Activated CD8-positive, alpha-beta memory T cell treated with anti-CD3 and anti-CD28 coated beads for 1 hour (primary cell): ENCODE measurements around the gene BHMT.
"Not testable (repeated sequence)": the region's sequence is repeated elsewhere in the genome, so short reads cannot be mapped to it uniquely, and the experiment has no call there.

ENCODE experiments used
- DNase-seq, 2 donors: peaks; one replicate each; pipeline ENCODE4 v3.0.0-alpha.2; 2020; ENCODE audit warnings: low read depth in 1 of 2; ENCODE audit errors: extremely low read depth in 1 of 2

BHMT gene

DNA sequence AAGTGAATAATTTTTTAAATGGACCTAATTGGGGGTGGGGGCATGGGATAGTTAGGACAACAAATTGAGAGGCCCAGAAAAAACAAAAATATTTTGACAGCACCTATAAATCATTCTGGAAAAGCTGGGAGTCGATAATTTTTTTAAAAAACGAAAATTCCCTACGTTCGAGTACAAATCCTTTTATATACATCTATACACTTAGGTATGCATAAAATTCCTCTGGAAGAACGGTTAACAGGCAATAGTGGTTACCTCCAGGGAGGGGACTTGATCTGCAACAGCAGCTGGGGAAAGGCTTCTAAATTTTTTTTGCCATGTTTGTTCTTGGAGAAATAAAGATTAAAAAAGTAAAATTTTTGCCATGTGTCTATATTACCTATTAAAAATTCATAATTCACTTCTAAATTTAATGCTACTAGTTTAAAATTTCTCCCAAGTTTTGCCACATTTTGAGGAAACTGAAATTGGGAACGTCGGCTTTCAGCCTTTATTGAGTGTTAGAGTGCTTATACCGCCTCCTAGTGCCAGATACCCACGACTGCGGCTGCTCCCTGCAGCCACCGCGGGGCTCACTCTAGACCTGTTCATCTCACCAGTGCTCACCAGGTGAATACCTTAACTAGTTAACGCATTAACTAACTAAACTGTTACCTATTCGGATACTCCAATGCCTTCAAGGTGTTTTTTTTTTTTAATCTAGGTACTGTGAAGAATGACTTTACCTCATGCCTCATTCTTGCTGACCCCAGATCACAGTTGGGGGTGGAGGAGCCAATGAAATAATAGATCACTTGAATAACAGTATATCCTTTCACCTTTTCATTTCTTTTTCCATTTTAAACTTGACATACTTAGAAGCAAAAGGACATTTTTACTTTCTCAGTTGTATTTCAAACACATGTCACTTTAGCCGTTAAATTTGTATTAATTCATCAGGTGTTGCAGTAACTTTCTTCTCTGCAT is 1.8 kb upstream of the BHMT start:
- no peak for DNase-seq

DNA sequence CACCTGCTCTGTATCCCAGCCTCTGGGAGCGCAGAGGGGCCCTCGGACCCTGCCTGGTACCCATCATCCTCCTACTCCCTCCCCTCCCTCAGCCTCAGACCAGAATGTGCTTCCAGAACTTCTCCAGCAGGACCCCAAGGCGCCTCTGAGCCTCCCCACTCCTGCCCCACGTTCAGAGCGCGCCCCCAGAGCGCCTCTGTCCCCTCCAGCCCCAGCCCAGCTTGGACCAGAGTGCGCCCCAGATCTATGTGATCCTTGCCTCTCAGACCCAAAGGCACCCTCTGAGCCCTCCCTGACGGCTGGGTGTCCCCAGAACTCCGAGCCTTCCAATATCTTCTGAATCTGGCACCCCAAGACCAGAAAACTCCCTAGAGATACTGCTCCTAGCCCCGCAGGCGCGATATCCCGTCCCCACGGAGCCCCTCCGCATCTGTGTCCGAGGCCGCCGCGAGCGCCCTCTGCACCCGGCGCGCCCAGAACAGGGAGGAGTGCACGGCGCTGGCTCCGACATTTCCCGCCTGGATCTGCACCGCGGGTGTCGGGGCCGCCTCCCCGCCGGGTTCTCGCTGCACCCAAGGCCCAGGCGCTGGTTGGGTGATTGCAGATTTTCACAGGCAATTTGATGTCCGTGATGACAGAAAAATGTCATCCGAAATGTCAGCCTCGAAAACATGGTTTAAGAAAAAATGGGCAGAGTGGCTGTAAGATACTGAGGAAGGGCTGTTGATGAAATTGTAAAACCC is 522 bp downstream of the BHMT start:
- no peak for DNase-seq

DNA sequence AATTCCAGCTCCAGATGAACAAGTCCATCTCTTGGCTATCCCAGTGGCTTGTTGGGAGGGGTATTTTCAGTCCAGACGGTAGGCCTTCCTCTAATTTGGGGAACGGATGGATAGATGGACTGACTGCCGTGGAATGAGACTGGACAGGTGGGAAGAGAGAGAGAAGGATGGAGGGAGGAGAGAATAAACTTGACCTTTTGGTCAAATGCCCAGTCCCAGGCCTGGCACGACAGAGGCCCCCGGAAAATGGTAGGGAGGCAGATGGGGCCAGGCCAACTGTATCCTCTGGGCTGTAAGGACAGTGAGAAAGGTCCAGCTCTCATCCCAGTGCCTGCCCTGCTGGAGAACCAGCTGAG is 1.1 kb downstream of the BHMT start:
- DNase-seq = no peak

DNA sequence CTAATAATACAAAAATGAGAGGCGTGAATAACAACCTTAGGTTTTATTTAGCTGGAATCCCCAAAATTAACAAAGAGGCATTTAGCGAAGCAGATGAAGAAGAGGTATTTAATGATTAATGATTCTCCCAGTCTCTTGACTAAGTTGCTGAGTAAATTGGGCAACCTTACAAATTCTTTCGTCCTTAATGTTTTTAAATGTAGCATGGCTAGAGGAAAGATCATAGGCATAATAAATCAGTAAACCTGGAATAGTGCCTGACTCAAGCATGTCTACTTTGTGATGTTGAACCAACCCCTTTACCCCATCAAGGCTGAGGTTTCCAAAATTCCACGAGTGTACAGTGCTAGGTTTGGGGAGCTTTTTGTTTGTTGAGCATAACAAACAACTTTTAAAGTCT is 7.9 kb downstream of the BHMT start:
- no peak for DNase-seq

DNA sequence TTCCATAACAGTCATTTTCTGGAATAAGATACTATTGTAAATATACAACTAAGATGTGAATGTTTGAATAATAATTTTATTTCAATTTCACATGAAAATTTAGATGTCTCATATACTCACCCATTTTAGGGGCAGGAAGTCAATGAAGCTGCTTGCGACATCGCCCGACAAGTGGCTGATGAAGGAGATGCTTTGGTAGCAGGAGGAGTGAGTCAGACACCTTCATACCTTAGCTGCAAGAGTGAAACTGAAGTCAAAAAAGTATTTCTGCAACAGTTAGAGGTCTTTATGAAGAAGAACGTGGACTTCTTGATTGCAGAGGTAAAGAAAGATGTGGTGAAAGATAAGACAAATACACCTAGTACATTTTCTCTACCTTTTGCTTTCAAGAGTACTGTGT is 8.6 kb downstream of the BHMT start:
- no peak for DNase-seq

DNA sequence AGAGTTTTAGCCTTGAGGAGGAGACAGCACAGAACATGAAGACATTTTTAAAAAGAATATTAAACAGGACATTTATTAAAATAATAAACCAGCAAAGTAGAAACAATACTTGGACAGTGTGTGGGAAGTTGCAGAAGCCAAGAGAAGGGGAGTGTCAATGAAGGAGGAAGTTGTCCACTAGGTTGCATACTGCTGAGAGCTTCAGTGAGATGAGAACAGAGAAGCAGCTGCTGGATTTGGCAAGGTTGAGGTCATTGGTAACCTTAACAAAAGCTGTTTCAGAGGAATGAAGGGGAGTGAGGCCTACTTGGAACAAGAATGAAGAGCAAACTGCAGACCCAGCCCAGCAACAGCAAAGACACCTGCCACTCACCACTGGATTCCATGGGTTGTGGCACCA is 11.4 kb downstream of the BHMT start:
- DNase-seq = no peak

DNA sequence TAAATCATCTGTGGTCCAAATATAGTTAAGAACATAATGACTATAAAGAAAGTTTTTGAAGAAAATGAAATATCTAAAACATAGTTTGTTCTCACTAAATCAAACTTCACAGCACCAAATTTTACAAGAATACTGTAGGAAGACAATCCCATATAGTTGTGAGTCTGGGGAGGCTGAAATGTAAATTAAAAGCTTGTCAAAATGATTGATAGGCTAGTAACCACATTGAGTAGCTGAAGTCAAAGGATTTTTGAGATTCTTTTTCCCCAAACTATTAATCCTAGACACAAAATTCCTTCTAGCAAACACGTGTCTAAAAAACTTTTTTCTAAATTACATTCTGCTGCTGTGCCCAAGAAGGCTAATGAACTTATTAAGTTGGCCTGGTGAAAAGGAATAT is 13.0 kb downstream of the BHMT start:
- no peak for DNase-seq

DNA sequence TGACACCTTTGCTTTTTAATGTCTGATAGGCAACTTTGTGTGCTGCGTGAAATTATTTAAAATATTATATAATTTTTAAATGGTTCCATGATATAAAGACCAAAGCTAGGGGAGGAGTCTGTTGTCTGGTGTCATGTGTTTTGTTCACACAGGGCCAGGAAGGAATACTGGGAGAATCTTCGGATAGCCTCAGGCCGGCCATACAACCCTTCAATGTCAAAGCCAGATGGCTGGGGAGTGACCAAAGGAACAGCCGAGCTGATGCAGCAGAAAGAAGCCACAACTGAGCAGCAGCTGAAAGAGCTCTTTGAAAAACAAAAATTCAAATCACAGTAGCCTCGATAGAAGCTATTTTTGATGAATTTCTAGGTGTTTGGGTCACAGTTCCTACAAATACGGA is 19.2 kb downstream of the BHMT start:
- DNase-seq = no peak

DNA sequence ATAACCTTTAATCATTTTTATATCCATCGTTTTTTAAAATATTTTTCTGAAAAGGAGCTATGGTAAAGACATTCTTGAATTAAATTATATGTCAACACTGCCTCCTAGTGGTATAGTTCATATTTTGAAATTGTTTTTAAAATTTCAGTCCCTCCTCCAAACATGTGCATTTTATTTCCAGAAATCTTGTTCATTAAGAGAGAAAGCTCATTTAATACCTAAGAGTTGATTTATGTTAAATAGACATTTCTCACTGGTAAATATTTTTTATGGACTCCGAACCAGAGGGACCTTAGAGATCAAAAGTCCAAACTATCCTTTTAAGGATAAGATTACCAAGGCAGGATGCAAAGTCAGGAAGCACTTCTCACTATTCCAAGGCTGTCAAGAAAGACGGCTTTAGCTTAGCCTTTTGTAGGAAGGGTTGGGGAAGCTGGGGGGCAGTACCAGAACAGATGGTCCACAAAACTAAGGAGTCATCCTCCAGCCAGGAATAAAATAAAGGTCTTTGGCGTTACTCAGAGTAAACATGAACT is 21.6 kb downstream of the BHMT start:
- DNase-seq = no peak

DNA sequence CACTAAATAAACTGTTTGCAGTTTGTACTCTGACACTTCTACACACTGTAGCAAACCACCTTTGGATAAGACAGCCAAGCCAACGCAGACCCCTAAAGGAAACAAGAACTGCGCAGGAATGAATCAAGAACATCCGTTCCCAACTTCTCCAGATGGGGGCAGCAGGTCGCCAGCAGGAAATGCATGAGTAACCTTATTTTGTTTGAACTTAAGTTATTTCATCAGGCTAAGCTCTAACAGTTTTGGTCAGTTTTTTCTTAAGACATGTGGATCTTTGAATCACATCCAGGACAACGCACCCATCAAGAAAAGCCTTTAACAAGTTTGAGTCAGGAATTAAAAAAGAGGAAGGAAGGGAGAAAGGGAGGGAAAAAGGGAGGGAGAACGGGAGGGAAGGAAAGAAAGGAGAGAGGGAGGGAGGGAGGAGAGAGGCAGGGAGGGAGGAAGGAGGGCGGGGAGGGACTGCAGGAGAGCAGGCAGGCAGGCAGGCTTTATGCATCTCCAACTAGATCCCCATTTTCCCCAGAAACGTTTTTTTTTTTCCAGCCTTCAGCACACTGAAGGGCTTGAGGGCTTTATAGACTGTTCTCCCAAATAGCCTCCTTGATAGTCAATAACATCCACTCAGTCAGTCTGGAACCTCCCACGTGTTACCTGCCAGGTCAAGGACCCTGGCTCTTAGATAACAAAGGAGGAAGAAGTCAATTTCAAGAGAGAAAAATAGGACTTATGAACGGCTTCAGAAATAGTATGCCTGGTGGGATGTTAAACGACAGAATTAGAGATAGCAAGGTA is 22.2 kb downstream of the BHMT start:
- peak; percentile 17 to 33 for DNase-seq

DNA sequence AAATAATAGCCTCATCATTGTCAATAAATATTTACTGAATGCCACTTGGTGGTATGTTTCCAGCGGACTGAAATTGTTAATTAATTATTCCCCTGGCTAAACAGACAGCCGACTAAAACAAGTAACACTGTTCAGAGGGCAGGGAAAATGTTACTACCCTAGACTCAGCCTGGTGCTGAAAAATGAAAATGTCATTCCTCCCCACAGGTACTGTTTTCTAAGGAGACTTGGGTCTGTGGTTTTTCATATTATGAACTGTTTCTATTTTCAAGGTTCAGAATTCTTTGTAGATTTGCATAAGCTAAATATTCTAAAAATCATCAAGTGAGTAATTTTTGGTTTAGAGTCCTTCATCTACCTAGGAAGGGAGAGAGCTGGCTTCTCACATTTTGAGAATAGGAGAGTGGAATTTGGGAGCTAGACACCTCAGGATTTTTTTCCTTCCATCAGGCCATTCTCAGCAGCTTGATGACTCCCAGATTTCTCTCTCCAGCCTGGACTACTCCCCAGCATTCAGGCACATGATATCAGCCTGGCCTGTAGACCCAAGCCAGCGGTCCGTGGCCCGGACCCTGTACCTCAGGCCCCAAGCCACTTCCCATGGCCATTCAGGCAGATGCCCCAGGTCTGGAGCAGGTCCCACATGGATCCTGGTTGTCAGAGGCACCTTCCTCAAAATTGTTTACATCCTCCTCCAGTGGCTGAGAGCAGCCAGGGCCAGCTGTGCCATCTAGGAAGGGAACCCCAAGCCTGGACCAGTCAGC is 24.4 kb downstream of the BHMT start:
- no peak for DNase-seq

DNA sequence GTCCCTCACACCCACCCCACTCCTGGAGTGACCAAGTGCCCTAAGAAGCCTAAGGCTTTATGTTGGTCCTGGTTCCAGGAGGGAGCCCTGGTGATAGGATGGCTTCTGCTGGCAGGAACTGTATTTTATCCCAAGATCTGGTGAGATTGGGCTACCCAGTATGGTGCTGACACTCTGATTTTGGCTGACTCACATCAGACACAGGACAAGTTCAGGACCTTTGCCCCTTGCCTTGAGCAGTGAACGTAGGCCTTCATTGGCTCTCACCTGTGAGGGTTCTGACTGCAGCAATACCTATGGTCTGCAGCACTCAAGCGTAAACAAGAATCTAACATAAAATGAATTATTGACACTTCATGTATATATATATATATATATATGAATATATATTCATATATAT is 25.0 kb downstream of the BHMT start:
- no peak for DNase-seq

DNA sequence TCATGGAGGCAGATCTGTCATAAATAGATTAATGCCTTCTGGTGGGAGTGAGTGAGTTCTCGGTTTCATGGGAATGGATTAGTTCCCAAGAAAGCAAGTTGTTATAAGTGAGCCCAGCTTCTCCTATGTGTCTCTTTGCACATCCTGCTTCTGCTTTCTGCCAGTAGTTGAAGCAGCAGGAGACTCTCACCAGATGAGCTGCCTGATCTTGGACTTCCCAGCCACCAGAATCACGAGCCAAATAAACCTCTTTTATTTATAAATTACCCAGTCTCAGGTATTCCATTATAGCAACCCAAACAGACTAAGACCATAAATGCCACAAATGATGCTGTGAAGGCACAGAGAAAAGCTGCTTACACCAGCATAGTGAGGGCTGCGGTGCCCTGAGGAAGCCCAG is 28.9 kb downstream of the BHMT start:
- no peak for DNase-seq

DNA sequence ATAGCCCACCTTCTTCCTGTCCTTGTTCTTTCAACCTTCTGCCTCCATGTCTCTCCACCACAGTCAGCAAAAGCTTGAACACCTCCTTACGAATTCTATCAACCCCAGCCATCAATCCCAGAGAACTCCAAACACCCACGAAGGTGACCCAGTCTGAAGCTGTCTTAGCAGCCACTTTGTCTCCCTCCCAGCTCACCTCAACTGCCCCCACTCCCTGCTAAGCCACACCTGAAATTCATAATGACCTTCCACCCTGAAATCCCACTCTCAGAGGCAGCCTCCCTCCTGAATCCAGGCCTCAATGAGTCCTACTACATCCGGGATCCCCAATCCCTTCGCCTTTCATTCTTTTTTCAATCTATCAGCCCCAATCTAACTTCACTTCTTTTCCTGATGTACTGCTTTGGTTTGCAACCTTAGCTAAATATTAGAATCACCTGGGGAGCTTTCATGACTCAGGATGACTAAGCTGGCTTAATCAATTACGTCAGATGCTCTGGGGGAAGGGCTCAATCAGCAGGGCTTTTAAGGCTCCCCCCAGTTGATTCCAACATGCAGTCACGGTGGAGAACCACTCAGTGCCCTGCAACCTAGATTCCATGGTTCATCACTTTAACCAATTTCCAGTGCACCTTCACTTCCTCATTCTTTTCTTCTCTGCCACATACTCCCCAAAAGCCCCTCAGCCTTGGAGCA is 32.2 kb downstream of the BHMT start:
- no peak for DNase-seq

DNA sequence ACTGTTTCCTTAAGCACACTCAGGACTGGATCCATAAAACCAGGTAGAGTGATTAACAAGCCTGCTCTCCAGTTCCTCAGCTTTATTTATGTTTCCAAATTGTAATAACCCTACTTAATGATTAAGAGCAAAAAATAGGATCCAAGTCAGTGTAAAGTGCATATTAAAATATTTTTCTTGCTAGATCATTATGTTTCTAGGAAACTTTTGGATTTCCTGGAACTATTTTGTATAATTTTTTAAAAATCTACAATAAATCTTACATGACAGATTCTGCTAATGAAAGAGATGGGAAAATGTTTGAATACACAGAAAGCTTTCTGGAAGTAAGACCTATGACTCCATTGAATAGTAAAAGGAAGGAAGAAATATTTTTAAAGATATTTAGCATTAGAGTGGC is 35.5 kb downstream of the BHMT start:
- DNase-seq = no peak

DNA sequence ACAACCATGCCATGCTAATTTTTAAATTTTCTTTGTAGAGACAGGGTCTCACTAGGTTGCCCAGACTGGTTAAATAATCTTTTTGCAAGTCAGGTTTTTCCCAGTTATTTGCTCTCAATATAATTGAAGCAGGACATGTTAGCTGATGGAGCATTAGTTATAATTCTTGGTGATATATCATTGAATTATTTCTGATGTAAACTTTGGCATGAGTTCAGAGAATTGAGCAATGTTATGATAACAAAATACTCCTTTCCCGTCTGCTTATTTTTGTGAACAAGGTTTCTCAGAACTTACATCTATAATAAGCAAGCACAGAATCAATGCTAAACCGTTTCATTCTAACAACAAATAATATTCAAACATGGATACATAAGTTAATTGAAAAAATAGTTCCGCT is 37.8 kb downstream of the BHMT start:
- DNase-seq = no peak

DNA sequence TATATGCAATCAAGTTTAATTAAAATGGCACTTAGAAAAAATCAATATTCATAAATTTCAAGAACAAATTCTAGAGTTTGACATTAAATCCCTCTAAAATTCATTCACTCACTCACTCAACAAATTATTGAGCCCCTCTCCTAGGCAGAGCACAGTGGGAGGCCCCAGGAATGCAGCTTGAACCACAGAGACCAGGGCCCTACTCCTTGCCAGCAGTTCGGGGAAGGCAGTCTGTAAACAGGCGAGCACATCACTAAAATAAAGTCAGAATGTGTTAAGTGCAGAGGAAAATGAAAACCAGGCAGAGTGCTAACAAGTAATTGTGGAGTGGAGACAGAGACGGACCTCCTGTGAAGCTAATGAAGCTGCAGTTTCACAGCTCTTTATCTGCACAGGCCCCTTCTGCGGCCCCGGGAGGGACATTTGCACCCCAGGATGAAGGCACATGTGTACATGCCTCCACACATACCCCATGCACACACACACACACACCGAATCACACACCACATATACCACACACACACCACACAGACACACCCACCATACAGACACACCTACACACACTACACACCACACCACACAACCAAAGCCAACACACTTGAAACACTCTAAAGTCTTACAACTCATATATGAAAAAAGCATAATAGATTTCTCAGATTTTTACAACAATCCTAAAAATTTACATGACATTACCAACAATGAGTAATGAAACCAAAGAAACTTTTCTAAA is 40.5 kb downstream of the BHMT start:
- DNase-seq = no peak

DNA sequence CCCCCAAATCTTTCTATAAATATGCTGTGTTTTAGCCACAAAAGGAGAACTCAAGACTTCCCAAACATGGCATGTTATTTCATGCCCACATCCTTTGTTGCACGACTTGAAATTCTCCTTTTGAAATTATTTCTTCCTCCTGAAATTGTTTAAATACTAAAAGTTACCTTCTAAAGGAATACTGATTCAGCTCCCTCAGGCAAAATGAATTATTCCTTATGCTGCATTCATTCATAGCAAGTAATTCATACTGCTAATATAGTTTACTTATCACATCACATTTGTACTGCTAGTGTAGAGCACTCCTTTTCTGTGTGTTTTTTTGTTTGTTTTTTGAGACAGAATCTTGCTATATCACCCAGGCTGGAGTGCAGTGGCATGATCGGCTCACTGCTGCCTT is 45.7 kb downstream of the BHMT start:
- DNase-seq = no peak

DNA sequence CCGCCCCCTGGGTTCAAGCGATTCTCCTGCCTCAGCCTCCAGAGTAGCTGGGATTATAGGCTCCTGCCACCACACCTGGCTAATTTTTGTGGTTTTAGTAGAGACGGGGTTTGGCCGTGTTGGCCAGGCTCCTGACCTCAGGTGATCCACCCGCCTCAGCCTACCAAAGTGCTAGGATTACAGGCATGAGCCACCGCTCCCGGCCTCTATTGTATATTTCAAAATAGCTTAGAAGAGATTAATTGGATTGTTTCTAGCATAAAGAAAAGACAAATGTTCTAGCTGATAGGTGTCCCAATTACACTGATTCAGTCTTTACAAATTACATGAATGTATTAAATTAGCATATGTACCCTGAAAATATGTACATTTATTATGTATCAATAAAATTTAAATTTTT is 50.0 kb downstream of the BHMT start:
- DNase-seq = not testable (repeated sequence)
